Glomerular visceral epithelial cell (primary cell): ENCODE data around the gene SURF2.
"Not testable (repeated sequence)": the region's sequence is repeated elsewhere in the genome, so short reads cannot be mapped to it uniquely, and the experiment has no call there.

Experiments used
- DNase-seq: peaks from one replicate; pipeline ENCODE4 v3.0.0-alpha.2; 2016; ENCODE audit errors: extremely low spot score

SURF2 gene

DNA sequence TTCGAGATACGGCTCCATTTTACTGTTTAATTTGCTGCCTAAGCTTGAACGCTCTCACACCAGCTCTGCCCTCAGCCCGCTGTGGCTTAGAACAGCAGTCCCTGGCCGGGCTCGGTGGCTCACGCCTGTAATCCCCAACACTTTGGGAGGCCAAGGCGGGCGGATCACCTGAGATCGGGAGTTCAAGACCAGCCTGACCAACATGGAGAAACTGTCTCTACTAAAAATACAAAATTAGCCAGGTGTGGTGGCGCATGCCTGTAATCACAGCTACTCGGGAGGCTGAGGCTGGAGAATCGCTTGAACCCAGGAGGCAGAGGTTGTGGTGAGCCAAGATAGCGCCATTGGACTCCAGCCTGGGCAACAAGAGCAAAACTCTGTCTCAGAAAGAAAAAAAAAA lies 20.9 kb downstream of the SURF2 start:
- DNase-seq, result not testable (repeated sequence)

DNA sequence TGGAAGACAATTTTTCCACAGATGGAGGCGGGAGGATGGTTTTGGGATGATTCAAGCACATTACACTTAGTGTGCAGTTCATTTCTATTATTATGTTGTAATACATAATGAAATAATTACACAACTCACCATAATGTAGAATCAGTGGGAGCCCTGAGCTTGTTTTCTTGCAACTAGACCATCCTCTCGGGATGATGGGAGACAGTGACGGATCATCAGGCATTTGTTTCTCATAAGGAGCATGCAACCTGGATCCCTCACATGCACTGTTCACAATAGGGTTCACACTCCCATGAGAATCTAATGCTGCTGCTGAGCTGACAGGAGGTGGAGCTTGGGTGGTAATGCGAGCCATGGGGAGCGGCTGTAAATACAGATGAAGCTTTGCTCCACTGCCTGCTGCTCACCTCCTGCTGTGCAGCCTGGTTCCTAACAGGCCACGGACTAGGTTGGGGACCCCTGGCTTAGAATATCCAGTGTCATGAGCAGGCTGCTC lies 21.4 kb downstream of the SURF2 start:
- peak; percentile 51 for DNase-seq

DNA sequence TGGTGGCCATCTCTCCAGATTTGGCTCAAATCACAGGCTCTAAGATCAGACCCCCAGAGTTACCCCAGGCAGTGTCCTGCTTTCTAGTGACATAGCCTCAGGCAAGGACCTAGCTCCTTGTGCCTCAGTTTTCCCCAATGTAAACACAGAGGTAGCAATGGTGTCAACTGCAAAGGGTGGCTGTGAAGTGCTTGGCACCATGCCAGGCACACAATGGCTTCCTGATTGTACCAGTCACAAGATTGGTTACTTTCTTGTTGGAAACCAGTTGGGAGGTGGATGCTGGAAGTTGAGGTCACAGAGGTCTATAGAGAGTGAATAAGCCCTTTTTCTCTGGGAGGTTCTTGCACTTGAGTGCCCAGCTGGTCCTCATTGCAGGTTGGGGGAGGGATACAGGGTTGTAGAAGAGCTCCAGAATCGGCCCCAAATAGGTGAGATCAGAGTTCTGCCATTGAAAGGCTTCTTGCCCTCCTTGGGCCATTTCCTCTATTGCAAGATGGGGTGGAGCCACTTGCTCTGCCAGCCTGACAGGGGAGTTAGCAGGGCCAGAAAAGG lies 22.1 kb downstream of the SURF2 start:
- no peak for DNase-seq

DNA sequence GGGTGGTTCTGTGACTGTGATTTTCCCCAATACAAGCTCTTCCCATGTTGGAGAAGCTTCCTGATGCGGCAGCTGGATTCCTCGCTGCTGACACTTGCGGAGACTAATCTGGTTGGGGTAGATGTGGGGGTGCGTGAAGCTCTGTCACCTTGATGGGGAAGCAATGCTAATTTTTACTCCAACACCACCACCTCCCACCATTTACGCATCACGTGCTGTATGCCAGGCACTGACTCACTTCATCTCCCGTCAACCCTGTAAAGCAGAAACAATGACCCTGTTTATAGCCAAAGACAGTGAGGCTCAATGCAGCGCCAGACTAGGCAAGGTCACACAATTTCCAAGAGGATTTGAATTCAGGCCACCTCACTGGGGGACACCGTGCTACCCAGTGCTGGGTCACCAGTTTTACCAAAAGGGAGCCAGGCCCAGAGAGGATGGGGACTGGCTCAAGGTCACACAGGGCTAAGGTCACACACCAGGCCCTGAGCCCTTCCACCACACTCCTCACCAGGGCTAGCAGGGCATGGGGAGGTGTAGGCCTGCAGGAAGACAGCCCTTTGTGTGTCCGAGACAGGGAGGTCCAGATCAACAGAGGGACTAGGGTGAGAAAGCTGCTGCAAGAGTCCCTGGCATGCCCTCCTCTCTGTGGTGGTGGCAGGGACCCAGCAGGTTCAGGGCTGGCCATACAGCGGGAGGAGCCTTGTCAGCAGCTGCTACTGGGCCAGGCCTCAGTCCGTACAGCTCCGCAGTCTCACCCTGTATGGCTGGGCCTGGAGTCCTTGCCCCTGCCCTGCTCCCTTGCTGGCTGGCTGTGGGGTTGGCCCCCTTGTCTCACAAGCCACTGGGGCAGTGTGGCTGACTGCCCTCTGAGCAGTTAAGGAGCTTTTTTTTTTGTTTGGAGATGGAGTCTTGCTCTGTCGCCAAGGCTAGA lies 23.1 kb downstream of the SURF2 start:
- DNase-seq, result no peak

DNA sequence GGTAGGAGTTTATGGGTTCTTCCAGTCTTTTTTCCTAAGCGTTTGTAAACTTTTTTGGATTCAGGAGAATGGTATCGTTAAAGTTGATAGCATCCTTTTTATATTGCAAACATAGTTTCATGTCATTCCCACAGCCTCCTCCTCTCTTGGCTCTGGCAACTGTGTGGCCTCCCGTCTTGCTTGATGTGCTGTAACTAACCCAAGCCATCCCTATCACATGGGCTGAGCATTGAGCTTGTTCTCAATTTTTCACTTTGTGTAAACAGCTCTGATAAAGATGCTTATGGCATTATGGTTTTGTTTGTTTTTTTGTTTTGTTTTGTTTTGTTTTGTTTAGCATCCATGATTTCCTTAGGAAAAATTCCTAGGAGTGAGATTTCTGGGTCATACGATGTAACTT lies 24.4 kb downstream of the SURF2 start:
- no peak for DNase-seq

DNA sequence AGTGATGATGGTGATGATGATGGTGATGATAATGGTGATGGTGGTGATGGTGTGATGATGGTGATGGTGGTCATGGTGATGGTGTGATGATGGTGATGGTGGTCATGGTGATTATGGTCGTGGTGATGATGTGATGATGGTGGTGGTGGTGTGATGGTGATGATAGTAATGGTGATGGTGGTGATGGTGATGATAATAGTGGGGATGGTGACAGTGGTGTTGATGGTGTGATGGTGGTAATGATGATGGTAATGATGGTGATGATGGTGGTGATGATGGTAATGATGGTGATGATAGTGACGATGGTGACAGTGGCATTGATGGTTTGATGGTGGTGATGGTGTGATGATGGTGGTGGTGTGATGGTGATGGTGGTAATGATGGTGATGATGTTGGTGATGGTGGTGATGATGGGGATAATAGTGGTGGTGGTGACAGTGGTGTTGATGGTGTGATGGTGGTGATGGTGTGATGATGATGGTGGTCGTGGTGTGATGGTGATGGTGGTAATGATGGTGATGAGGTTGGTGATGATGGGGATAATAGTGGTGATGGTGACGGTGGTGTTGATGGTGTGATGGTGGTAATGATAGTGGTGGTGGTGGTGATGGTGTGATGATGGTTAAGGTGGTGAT lies 26.3 kb downstream of the SURF2 start:
- no peak for DNase-seq

DNA sequence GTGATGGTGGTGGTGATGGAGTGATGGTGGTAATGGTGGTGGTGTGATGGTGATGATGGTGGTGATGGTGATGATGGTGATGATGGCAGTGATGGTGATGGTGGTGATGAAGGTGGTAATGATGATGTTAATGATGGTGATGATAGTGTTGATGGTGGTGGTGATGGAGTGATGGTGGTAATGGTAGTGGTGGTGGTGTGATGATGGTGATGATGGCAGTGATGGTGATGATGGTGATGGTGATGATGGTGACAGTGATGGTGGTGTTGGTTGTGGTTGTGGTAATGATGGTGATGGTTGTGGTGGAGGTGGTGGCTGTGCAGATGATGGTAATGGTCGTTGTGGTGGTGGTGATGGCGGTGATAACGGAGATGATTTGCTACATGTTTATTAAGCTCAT lies 27.1 kb downstream of the SURF2 start:
- DNase-seq, result no peak

DNA sequence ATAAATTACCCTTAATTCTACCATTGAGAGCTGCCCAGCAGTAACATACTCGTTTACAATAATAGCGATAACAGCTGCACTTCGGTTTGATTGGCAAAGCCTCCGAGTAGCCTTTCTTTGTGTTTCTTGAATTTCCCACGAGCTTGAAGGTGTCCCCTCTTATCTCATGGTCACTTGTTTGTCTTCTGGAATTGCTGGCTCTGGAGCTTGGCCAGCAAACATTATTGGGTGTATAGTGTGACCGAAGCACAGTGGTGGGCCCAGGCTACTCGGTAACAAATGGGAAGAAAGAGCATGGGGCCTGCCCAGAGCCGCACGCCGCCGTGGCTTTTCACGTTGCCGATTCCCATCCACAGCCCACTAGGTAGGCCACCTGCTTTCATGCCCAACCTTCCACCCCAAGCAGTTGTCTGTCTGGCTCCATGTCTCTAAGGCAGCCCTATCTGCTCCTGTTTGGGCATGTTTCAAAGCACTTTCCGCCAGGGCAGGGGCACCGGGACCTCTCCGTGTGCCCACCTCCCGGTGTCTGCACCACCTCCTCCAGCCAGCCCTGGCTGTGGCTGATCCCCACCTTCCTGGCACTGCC lies 28.5 kb downstream of the SURF2 start:
- no peak for DNase-seq

DNA sequence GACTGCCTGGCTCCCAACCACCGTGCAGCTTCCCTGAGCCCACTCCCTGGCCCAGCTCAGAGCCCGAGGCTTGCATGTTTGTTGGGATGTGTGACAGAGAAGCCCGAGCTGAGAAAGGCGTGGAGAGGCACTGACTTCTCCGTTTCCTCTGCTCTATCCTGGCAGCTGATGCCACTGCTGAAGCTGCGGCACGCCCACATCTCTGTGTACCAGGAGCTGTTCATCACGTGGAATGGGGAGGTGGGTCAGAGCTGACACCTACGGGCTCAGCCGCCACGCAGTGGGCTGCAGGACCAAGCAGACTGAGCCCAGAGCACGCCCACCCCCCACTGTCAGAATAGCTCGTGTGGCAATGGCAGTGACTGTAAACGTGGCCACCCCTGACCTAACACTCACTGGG lies 29.1 kb downstream of the SURF2 start:
- no peak for DNase-seq

DNA sequence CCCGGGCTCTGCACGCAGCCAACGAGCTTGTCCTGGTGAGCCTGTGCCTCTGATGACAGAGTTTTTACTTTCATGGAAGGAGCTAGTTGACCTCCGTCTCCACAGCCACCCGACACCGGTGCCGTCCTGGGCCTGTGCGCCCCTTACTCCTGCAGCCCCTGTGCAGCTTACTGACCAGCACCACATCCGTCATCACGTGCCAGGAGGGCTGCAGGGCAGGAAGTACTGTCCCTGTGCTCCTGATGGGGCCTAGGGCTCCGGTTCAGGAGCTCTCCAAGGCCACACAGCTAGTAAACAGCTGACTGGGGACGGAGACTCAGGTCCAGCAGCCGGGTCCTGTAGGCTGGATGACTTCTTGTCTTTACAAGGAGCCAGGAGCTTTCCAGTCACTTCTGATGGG lies 30.0 kb downstream of the SURF2 start:
- DNase-seq, result no peak

DNA sequence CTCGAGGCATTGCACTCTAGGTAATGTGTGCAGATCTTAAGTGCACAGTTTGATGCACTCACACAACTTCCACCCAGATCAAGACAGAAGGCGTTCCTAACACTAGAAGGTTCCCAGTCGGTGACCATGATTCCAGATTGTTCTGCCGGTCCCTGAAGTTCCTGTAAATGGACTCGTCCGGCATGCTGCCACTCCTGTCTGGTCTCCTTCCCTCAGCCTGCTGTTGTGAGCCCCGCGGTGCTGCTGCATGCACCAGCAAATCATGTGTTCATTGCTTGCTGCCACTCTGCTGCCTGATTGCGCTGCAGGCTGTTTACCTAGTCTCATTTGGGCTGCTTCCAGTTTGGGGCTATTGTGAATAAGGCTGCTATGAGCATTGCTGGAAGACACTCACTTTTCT lies 31.3 kb downstream of the SURF2 start:
- no peak for DNase-seq

DNA sequence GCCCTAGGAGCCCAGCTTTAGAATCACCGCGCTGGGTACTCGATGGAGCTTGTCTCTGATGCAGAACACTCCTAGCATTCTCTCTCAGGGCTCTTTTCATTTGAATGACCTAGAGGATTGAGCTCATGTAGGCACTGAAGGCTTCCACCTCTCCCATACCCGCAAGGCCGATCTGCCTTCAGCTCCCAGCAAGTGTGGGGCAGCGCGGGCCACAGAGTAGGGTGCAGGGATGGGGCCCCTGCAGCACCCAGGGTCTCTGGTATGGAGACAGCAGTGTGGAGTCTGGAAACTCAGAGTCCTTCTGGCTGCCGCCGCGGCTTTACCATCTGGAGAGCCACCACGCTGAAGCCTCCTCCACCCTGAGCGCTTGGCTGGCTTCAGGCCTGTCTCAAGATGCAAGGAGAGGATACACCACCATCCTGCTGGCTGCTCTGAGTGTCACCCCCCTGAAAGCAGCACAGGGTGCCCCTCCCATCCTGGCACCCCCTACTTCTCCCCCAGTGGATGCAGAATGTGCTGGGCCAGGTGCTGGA lies 32.7 kb downstream of the SURF2 start:
- no peak for DNase-seq

DNA sequence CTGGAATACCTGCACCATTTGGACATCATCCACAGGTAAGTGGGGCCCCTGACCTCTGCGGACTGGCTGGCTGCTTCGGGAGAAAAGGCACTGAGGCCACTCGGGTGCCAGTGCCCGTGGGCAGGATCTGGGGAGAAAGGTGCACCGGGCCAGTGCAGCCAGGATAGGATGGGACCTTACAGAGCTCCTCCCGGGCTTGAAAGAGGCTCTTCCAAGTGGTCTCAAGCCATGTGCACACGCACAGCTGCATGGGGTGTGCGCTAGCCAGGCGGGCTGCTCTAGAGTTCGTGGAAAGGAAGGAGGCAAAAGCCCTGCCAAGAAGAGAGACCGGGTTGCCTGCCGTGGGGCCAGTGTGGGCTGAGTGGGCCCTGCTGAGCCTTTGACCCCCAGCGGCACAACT lies 33.2 kb downstream of the SURF2 start:
- no peak for DNase-seq

DNA sequence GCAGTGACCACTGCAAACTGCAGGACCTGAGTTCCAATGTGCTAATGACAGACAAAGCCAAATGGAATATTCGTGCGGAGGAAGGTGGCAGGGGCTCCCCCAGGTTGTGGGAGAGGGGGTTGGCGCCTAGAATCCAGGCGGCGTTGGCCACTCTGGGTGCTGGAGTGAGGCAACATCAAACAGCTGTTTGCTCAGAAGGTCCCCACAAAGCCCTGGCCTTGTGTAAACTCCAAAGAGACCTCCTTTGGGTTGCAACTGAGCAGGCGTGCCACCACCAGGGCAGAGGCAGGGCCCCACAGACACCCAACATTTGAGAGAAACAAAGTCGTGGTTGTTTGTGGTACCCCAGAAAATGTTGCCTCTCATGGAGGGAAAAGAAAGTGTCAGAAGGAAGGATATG lies 34.4 kb downstream of the SURF2 start:
- no peak for DNase-seq

DNA sequence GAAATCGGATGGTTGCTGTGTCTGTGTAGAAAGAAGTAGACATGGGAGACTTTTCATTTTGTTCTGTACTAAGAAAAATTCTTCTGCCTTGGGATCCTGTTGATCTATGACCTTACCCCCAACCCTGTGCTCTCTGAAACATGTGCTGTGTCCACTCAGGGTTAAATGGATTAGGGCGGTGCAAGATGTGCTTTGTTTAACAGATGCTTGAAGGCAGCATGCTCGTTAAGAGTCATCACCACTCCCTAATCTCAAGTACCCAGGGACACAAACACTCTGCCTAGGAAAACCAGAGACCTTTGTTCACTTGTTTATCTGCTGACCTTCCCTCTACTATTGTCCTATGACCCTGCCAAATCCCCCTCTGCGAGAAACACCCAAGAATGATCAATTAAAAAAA lies 35.1 kb downstream of the SURF2 start:
- DNase-seq, result not testable (repeated sequence)

DNA sequence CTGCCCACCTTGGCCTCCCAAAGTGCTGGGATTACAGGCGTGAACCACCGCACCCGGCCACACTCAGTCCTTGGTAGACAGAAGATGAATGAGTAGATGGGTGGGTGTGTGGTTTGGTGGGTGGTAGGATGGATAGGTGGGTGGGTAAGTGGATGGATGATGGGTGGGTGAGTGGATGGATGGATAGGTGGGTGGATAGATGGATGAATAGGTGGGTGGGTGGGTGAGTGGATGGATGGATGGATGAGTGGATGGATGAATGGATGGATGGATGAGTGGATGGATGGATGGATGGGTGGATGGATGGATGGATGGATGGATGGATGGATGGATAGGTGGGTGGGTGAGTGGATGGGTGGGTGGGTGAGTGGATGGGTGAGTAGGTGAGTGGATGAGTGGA lies 36.0 kb downstream of the SURF2 start:
- DNase-seq, result not testable (repeated sequence)

DNA sequence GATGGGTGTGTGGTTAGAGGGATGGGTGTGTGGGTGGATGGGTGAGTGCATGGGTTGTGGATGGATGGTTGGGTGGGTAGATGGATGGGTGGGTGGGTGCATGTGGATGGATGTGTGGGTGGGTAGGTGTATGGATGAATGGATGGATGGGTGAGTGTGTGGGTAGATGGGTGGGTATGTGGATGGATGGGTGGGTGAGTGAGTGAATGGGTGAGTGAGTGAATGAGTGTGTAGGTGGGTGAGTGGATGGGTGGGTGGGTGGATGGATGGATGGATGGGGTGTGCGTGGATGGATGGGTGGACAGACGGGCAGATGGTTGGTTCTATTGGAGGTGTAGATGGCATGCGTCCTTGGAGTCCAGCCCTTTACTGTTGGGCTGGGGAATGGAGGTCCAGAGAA lies 37.0 kb downstream of the SURF2 start:
- no peak for DNase-seq

DNA sequence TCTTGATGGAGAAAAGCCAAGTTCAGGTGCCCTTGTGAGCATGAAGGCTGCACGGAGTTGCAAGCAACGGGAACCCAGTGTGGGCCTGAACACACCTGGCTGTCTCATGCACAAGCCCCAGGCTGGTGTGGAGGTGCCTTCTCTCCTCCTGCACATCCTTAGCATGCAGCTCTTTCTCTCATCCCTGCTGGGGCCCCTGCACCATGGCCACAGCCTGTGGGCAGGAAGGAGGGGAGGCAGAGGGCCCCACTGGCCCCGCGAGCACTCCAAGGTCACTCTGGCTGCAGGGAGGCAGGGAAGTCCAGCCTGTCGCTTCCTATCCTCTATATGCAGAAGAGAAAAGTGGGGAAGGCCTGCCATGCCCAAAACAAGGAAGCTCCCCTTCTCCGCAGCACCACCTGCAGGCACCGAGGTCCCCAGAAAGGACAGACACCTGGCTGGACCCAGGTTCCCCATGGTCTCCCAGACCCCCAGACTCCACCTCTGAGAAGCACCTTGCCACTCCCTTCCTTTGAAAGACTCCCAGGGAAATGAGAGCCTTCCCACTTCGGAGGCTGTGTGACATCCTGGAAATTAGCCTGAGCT lies 38.4 kb downstream of the SURF2 start:
- DNase-seq, result no peak

DNA sequence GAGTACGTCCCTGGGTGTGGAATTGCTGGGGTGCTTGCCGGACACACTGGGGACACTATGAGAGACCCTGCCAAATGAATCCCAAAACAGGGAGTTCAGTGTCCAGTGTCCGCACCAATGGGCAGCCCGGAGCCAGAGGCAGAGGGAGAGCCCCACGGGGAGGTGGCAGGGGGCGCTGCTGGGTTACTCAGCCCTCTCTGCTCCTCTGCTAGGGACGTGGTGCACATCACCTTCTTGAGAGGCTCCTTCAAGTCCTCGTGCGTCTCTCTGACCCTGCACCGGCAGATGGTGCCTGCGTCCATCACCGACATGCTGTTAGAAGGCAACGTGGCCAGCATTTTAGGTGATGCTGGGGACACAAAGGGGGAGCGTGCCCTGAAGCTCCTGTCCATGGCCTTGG lies 40.6 kb downstream of the SURF2 start:
- no peak for DNase-seq

DNA sequence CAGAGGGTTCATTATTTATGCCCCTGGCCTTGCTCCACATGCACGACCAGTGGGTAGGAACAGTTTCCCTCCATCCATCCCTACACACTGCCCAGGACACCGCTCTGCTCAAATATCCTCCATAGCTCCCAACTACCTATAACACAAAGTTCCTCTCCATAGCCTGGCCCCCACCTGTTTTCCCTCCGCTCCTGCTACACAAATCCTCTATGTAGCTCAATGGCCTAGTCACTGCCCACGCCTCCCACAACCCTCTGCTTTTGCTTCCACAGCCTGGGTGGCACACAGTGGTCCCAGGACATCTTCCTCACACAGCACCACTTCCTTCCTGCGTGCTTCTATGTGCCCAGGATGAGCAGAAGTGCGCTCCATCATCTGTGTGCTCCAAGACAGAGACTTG lies 41.0 kb downstream of the SURF2 start:
- DNase-seq, result no peak

DNA sequence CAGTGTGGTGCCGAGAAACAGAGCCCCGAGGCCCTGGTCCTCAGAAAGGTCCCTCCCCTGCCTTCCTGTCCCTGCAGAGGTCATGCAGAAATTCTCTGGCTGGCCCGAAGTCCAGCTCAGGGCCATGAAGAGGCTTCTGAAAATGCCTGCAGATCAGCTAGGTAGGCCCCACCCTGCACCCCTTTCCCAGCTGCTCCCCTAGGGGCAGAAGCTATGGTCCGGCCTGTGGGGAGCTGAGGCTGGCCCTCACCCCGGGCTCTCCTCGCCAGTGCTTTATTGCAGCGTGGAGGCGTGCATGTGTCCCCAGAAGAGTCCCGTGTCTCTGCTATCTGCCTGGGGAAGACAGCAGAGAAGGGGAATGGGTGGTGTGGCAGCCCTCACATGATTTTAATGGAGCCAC lies 41.5 kb downstream of the SURF2 start:
- no peak for DNase-seq

DNA sequence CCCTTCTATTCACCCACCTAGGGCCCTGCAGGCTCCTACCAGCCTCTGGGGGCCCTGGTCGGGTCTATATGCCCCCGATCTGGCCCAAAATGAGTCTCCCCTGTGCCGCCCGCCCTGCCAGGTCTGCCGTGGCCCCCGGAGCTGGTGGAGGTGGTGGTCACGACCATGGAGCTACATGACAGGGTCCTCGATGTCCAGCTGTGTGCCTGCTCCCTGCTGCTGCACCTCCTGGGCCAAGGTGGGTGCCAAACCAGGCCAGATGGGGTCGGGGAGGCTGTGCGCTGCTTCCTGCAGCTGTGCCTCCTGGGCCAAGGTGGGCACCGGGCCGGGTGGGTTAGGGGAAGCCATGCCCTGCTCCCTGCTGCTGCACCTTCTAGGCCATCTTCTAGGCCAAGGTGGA lies 43.9 kb downstream of the SURF2 start:
- DNase-seq, result no peak
